SHP77 (cell line): ENCODE results near the gene RSKR.
"Not testable (repeated sequence)": the region's sequence is repeated elsewhere in the genome, so short reads cannot be mapped to it uniquely, and the experiment has no call there.

Experiments used
- DNase-seq, 2 experiments: peaks; one replicate each; lab custom pipeline; 2025; lab: John Stamatoyannopoulos, UW

Gene RSKR

DNA sequence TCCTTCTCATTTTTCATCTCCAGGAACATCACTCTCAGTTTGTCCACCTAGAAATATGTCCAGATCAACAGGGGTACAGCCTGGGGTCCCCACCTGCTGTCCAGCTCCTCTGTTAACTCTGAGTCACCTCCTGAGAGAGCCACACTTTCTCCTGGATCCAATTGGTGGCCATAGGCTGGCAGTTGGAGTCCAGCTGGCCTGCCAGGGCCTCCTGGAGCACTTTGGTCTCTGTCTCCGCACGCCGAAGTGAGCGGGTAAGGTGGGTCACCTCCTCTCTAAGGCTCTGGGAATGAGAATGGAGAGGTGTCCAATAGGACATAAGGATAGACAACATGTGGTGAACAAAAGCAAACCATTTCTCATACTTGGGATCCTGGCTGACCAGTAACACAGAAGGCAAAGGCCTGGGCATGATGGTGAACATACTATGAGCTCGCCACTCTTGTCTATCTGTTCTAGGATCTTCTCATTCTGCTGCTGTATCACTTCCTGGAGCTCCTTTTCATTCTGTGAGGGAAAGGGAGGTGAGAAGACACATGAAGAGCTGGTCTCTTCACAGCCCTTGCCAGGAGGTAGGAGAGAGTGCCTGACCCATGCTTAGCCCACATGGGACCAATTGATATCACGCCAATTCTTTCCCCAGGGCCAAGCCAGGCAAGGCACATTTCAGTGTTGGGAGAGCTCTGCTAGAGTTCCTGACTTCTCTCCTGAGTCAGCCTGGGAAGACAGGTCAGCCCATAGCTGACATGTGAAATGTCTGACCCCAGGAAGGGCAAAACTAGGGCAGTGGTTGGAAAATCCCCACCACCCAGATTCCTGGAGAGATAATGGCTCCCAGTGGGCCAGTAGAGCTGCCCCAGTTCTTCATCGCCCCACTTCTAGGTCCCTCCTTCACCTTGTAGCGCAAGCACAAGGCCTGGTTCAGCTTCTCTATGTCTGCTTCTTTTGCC lies 35.5 kb downstream of the RSKR start:
- DNase-seq = no peak

GRCh38 chr17:28577466-28577824 lies 36.5 kb downstream of the RSKR start:
- no peak for DNase-seq

GRCh38 chr17:28576758-28577465 lies 37.1 kb downstream of the RSKR start, which contains the start of gene ALDOC:
Gene ALDOC, minus strand, starts transcription at chr17:28576895. Its CDS starts 1,363 bp downstream, at chr17:28575532.
- DNase-seq = peak; percentile 93 to 94

DNA sequence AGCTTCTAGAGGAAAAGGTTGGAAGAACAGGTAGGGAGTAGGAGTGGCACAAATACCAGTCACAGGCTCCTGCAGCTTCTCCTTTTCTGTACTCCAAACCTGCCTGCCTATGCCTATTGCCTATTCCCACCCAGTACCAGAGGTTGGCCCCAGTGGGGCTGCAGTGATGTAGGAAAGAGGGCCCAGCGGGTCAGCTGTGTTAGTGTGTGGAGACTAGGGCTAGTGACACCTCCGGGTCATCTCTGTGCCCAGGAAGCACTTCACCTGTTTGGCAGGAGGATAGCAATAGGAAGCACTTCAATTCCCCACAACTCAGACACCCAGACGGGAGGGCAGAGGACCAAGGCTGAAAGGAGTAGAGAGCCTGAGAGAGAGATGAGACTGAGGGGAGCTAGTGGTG lies 38.0 kb downstream of the RSKR start:
- not testable (repeated sequence) for DNase-seq

GRCh38 chr17:28575126-28575795 lies 38.7 kb downstream of the RSKR start:
- DNase-seq = no peak

GRCh38 chr17:28574526-28574925 lies 39.5 kb downstream of the RSKR start:
- DNase-seq = no peak

- no peak for DNase-seq
Observed at GRCh38 chr17:28573966-28574480, 40.0 kb downstream of the RSKR start.

DNA sequence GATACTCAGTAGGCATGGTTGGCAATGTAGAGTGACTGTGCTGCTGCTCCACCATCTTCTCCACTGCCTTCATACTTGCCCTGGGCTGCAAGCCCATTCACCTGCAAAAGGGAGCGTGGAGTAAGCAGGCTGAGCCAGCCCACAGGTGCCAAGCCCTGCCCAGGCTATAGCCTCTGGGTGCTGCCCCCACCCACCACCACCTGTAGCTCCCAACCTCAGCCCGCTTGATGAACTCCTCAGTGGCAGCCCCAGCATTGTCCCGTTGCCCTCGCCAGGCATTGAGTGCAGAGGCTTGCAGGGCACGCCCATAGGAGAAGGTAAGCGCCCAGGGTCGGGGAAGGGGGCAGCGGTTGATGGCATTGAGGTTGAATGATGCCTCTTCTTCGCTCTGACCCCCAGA lies 40.5 kb downstream of the RSKR start:
- DNase-seq = no peak

- no peak for DNase-seq
Observed at GRCh38 chr17:28573040-28573380, 41.0 kb downstream of the RSKR start.

GRCh38 chr17:28572259-28573039 lies 41.5 kb downstream of the RSKR start:
- DNase-seq = no peak

DNA sequence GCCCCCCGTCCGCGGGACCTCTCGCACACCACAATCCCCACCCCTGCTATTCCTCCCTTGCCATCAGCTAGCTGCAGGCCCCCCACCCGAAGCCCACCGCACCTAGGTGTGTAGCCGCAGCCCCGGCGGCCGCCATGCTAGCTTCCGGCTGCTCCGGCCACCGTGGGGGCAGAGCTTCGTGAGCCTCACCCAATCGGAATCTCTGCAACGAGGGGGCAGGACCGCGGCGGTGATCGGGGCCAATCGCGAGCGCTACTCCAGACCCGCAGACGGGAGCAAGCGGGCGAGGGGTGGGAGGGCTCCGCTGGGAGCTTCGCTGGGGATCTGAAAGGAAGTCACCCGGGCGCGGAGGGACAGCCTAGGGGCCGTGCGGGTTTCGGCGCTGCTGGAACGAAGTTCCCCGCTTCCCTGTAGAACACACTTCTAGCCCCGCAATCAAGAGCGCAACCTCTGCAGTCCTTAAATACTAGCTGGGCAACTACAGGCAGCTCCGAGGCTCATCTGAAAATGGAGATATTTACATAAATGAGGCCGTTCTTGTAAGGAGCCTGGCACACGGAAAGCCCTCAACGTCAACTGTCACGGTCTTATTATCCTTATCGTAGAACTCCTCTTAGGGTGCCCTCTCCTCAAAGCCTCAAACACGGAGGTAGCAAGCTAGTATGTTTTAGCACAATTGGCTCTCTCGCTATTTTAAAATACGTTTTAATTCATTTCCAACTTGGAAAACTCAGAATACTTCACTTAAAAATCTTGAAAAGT lies 42.4 kb downstream of the RSKR start, which contains the start of gene PIGS:
Gene PIGS, minus strand, starts transcription at position 164 of the 762 bp plus-strand sequence. Its CDS starts 28 bp downstream, at position 136.
- DNase-seq = peak; percentile 94 to 96

GRCh38 chr17:28570716-28571360 lies 43.1 kb downstream of the RSKR start:
- DNase-seq = peak; percentile 40 to 47

GRCh38 chr17:28569446-28569845 lies 44.5 kb downstream of the RSKR start:
- DNase-seq = no peak

DNA sequence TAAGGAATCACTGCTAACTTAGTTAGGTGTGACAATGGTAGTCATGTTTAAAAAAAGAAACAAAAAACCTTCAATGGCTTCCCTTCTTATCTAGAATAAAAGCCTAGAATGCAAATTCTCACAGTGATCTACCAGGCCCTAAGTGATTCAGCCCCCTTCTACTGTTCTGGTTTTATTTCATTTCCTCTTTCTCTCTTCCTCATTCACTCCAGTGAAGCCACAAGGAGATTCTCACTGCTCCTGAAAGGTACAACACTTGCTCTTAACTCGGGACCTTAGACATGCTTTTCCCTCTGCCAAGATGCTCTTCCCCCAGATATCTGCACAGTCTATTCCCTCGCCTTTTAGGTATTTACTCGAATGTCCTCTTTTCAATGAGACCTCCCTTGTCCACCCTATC lies 46.4 kb downstream of the RSKR start:
- DNase-seq = no peak

GRCh38 chr17:28563475-28563874 lies 50.5 kb downstream of the RSKR start:
- no peak for DNase-seq
